Measurements from ENCODE around the gene ATG3.

The ATG3 gene

GRCh38 chr3:112561734-112562529 is at the start of gene ATG3, which contains the start of gene SLC35A5:
Gene ATG3 (minus strand): TSS chr3:112561962. CDS start chr3:112561528, 434 bp downstream.
Gene SLC35A5 (plus strand): TSS chr3:112562045. CDS start chr3:112563404, 1,359 bp downstream.
- no peaks in the 10 kb centered on the region for H3K9me3 ChIP-seq (ENCODE audit: control insufficient read depth, insufficient read depth, low read length)
- peak within 1 kb of the TSS; percentile 84 for H3K9ac ChIP-seq (ENCODE audit: low read depth, low read length)
- H3K36me3 ChIP-seq (ENCODE audit: insufficient read depth, low read length): no peaks in the 10 kb centered on the region; the same call in 1 of the 2 replicates
- H3K4me1 ChIP-seq (ENCODE audit: insufficient read depth, low read length): peaks cover 25% of the 10 kb centered on the region

- Histone ChIP-seq H3K9me3 (ENCODE audit: control insufficient read depth, insufficient read depth, low read length) (no peaks in the 10 kb centered on the region), H3K36me3 (ENCODE audit: insufficient read depth, low read length) (no peaks in the 10 kb centered on the region), H3K4me1 (ENCODE audit: insufficient read depth, low read length) (peaks cover 4% of the 10 kb centered on the region; the same call in 1 of the 2 replicates), H3K9ac (ENCODE audit: low read depth, low read length) (no peak overlapping the region)
Observed at GRCh38 chr3:112610121-112610520, 48.4 kb upstream of the ATG3 start.

- Histone ChIP-seq H3K9me3 (ENCODE audit: control insufficient read depth, insufficient read depth, low read length) (no peaks in the 10 kb centered on the region), H3K36me3 (ENCODE audit: insufficient read depth, low read length) (no peaks in the 10 kb centered on the region), H3K9ac (ENCODE audit: low read depth, low read length) (no peak overlapping the region), H3K4me1 (ENCODE audit: insufficient read depth, low read length) (peaks cover 4% of the 10 kb centered on the region; the same call in 1 of the 2 replicates)
Observed at GRCh38 chr3:112607863-112608262, 46.1 kb upstream of the ATG3 start.

GRCh38 chr3:112606098-112606497 is 44.3 kb upstream of the ATG3 start:
- Histone ChIP-seq H3K4me1 (ENCODE audit: insufficient read depth, low read length) (no peaks in the 10 kb centered on the region), H3K9ac (ENCODE audit: low read depth, low read length) (no peak overlapping the region), H3K9me3 (ENCODE audit: control insufficient read depth, insufficient read depth, low read length) (no peaks in the 10 kb centered on the region), H3K36me3 (ENCODE audit: insufficient read depth, low read length) (no peaks in the 10 kb centered on the region)

GRCh38 chr3:112605285-112605684 is 43.5 kb upstream of the ATG3 start:
- no peaks in the 10 kb centered on the region for H3K36me3 ChIP-seq (ENCODE audit: insufficient read depth, low read length)
- H3K9ac ChIP-seq (ENCODE audit: low read depth, low read length): no peak overlapping the region
- H3K4me1 ChIP-seq (ENCODE audit: insufficient read depth, low read length): no peaks in the 10 kb centered on the region
- no peaks in the 10 kb centered on the region for H3K9me3 ChIP-seq (ENCODE audit: control insufficient read depth, insufficient read depth, low read length)

- Histone ChIP-seq H3K9ac (ENCODE audit: low read depth, low read length) (no peak overlapping the region), H3K9me3 (ENCODE audit: control insufficient read depth, insufficient read depth, low read length) (no peaks in the 10 kb centered on the region), H3K36me3 (ENCODE audit: insufficient read depth, low read length) (no peaks in the 10 kb centered on the region), H3K4me1 (ENCODE audit: insufficient read depth, low read length) (no peaks in the 10 kb centered on the region)
Observed at GRCh38 chr3:112604536-112604935, 42.8 kb upstream of the ATG3 start.

- no peaks in the 10 kb centered on the region for H3K36me3 ChIP-seq (ENCODE audit: insufficient read depth, low read length)
- no peaks in the 10 kb centered on the region for H3K9me3 ChIP-seq (ENCODE audit: control insufficient read depth, insufficient read depth, low read length)
- no peak overlapping the region for H3K9ac ChIP-seq (ENCODE audit: low read depth, low read length)
- no peaks in the 10 kb centered on the region for H3K4me1 ChIP-seq (ENCODE audit: insufficient read depth, low read length)
Observed at GRCh38 chr3:112602217-112602838, 40.6 kb upstream of the ATG3 start.

GRCh38 chr3:112598731-112599130 is 37.0 kb upstream of the ATG3 start:
- H3K9me3 ChIP-seq (ENCODE audit: control insufficient read depth, insufficient read depth, low read length): no peaks in the 10 kb centered on the region
- H3K4me1 ChIP-seq (ENCODE audit: insufficient read depth, low read length): no peaks in the 10 kb centered on the region
- H3K9ac ChIP-seq (ENCODE audit: low read depth, low read length): no peak overlapping the region
- H3K36me3 ChIP-seq (ENCODE audit: insufficient read depth, low read length): no peaks in the 10 kb centered on the region

GRCh38 chr3:112597945-112598344 is 36.2 kb upstream of the ATG3 start:
- no peaks in the 10 kb centered on the region for H3K36me3 ChIP-seq (ENCODE audit: insufficient read depth, low read length)
- H3K9me3 ChIP-seq (ENCODE audit: control insufficient read depth, insufficient read depth, low read length): no peaks in the 10 kb centered on the region
- peaks cover 1% of the 10 kb centered on the region; the same call in 1 of the 2 replicates for H3K4me1 ChIP-seq (ENCODE audit: insufficient read depth, low read length)
- no peak overlapping the region for H3K9ac ChIP-seq (ENCODE audit: low read depth, low read length)

GRCh38 chr3:112594856-112595255 is 33.1 kb upstream of the ATG3 start:
- Histone ChIP-seq H3K4me1 (ENCODE audit: insufficient read depth, low read length) (peaks cover 9% of the 10 kb centered on the region; the same call in 1 of the 2 replicates), H3K36me3 (ENCODE audit: insufficient read depth, low read length) (no peaks in the 10 kb centered on the region), H3K9me3 (ENCODE audit: control insufficient read depth, insufficient read depth, low read length) (no peaks in the 10 kb centered on the region), H3K9ac (ENCODE audit: low read depth, low read length) (no peak overlapping the region)

- peaks cover 9% of the 10 kb centered on the region; the same call in 1 of the 2 replicates for H3K4me1 ChIP-seq (ENCODE audit: insufficient read depth, low read length)
- no peak overlapping the region for H3K9ac ChIP-seq (ENCODE audit: low read depth, low read length)
- no peaks in the 10 kb centered on the region; the same call in 1 of the 2 replicates for H3K36me3 ChIP-seq (ENCODE audit: insufficient read depth, low read length)
- no peaks in the 10 kb centered on the region for H3K9me3 ChIP-seq (ENCODE audit: control insufficient read depth, insufficient read depth, low read length)
Observed at GRCh38 chr3:112593258-112593657, 31.5 kb upstream of the ATG3 start.

GRCh38 chr3:112587336-112587735 is 25.6 kb upstream of the ATG3 start:
- Histone ChIP-seq H3K4me1 (ENCODE audit: insufficient read depth, low read length) (peaks cover 1% of the 10 kb centered on the region; the same call in 1 of the 2 replicates), H3K36me3 (ENCODE audit: insufficient read depth, low read length) (peaks cover 9% of the 10 kb centered on the region; the same call in 1 of the 2 replicates), H3K9me3 (ENCODE audit: control insufficient read depth, insufficient read depth, low read length) (no peaks in the 10 kb centered on the region), H3K9ac (ENCODE audit: low read depth, low read length) (no peak overlapping the region)

- Histone ChIP-seq H3K9me3 (ENCODE audit: control insufficient read depth, insufficient read depth, low read length) (no peaks in the 10 kb centered on the region), H3K4me1 (ENCODE audit: insufficient read depth, low read length) (peaks cover 4% of the 10 kb centered on the region; the same call in 1 of the 2 replicates), H3K9ac (ENCODE audit: low read depth, low read length) (no peak overlapping the region), H3K36me3 (ENCODE audit: insufficient read depth, low read length) (peaks cover 9% of the 10 kb centered on the region; the same call in 1 of the 2 replicates)
Observed at GRCh38 chr3:112585782-112586181, 24.0 kb upstream of the ATG3 start.

GRCh38 chr3:112583105-112583504 is 21.3 kb upstream of the ATG3 start:
- H3K36me3 ChIP-seq (ENCODE audit: insufficient read depth, low read length): peaks cover 9% of the 10 kb centered on the region; the same call in 1 of the 2 replicates
- no peaks in the 10 kb centered on the region for H3K9me3 ChIP-seq (ENCODE audit: control insufficient read depth, insufficient read depth, low read length)
- peaks cover 4% of the 10 kb centered on the region; the same call in 1 of the 2 replicates for H3K4me1 ChIP-seq (ENCODE audit: insufficient read depth, low read length)
- no peak overlapping the region for H3K9ac ChIP-seq (ENCODE audit: low read depth, low read length)

All from ES-I3 (cell line).